Measurements from ENCODE around the gene SOCS1. TPM values are rescaled to one million over a fixed set of nuclear protein-coding genes. Genes with fewer than 3 reads are reported as not detected.
"Not testable (repeated sequence)": the region's sequence is repeated elsewhere in the genome, so short reads cannot be mapped to it uniquely, and the experiment has no call there.

SOCS1 gene
- total RNA-seq, 6 experiments from 2014 or later: 3.8 to 6.7 (median 5.9) TPM

DNA sequence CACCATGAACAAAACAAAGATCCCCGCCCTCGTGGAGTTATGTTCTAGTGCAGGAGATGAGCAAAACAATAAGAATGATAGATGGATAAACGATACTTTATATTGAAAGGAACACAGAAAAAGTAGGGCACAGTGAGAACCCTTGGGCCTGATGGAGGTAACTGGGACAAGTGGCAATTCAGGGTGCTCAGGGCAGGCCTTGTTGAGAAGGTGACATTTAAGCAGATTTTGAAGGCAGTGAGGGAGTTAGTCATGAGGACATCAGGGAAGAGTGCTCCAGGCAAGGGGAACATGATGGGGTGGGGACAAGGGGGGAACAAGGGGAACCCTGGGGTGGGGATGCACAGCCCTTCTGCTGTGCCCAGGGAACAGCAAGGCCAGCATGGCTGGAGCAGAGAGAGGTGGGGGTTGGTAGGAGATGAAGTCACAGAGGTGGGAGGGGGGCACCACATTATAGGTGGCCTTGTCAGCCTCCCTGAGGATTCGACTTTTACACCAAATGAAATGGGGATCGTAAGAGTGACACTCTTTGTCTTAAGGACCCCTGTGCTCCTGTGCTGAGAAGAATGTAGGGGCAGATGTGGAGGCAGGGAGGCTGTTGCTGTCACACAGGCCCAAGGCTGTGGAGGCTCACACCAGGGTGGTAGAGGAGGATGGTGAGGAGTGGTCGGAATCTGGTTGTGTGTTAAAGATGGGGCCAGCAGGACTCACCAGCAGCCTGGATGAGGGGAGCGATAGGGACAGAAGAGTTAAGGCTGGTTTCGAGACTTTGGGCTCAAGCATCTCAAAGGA is 34.3 kb upstream of the SOCS1 start:
- no peaks in the 10 kb centered on the region for H3K36me3 Mint-ChIP-seq (ENCODE audit: low read depth)
- no peaks in the 10 kb centered on the region; the same call in 1 of the 2 replicates for H3K9me3 Mint-ChIP-seq
- H3K27me3 Mint-ChIP-seq (ENCODE audit: insufficient read depth): peaks cover 32% of the 10 kb centered on the region
- no peak overlapping the region for H3K4me3 Mint-ChIP-seq
- TF ChIP-seq, protein P1, sequence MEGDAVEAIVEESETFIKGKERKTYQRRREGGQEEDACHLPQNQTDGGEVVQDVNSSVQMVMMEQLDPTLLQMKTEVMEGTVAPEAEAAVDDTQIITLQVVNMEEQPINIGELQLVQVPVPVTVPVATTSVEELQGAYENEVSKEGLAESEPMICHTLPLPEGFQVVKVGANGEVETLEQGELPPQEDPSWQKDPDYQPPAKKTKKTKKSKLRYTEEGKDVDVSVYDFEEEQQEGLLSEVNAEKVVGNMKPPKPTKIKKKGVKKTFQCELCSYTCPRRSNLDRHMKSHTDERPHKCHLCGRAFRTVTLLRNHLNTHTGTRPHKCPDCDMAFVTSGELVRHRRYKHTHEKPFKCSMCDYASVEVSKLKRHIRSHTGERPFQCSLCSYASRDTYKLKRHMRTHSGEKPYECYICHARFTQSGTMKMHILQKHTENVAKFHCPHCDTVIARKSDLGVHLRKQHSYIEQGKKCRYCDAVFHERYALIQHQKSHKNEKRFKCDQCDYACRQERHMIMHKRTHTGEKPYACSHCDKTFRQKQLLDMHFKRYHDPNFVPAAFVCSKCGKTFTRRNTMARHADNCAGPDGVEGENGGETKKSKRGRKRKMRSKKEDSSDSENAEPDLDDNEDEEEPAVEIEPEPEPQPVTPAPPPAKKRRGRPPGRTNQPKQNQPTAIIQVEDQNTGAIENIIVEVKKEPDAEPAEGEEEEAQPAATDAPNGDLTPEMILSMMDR (IDR thresholded peaks at IDR 0.05): no peak
- H3K4me1 Mint-ChIP-seq (ENCODE audit: low read depth): peaks cover 6% of the 10 kb centered on the region; the same call in 1 of the 2 replicates
- no peak overlapping the region for H3K27ac Mint-ChIP-seq
- DNase-seq: no peak

DNA sequence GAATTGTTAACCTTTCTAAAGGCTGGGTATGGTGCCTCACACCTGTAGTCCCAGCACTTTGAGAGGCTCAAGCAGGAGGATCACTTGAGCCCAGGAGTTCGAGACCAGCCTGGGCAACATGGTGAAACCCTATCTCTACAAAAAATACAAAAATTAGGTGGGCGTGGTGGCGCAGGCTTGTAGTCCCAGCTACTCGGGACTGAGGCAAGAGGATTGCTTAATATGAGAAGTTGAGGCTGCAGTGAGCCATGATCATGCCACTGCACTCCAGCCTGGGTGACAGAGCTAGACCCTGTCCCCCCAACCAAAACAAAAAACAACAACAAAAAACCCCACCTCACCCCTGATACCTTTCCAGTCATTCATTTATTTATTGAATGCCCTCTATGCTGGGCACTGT is 33.7 kb upstream of the SOCS1 start:
- not testable (repeated sequence) for H3K4me1 Mint-ChIP-seq (ENCODE audit: low read depth); H3K36me3 Mint-ChIP-seq (ENCODE audit: low read depth); H3K27ac Mint-ChIP-seq; H3K9me3 Mint-ChIP-seq; H3K4me3 Mint-ChIP-seq; DNase-seq
- H3K27me3 Mint-ChIP-seq (ENCODE audit: insufficient read depth): peaks cover 36% of the 10 kb centered on the region

DNA sequence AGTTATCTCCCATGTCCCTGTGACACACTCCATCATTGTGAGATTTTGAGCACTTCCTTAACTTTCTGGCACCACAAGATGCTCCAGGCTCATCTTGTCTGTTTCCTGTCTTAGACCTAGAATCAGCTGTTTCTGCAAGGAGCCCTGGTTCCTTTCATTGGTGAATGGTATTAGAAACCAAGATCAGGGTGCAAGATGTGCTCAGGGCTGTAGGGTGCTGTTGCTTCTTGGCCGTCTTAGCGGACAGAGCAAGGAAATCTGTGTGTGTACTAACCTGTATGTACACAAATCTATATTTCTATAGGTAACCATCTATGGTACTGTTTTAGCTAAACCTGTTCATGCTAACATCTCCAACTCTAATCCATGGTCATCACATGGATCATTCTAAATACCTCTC is 33.2 kb upstream of the SOCS1 start:
- DNase-seq: no peak
- no peaks in the 10 kb centered on the region for H3K36me3 Mint-ChIP-seq (ENCODE audit: low read depth)
- TF ChIP-seq, protein P1 (IDR thresholded peaks at IDR 0.05): no peak
- no peaks in the 10 kb centered on the region for H3K4me1 Mint-ChIP-seq (ENCODE audit: low read depth)
- no peak overlapping the region for H3K4me3 Mint-ChIP-seq
- H3K9me3 Mint-ChIP-seq: no peaks in the 10 kb centered on the region; the same call in 1 of the 2 replicates
- peaks cover 40% of the 10 kb centered on the region for H3K27me3 Mint-ChIP-seq (ENCODE audit: insufficient read depth)
- H3K27ac Mint-ChIP-seq: no peak overlapping the region

DNA sequence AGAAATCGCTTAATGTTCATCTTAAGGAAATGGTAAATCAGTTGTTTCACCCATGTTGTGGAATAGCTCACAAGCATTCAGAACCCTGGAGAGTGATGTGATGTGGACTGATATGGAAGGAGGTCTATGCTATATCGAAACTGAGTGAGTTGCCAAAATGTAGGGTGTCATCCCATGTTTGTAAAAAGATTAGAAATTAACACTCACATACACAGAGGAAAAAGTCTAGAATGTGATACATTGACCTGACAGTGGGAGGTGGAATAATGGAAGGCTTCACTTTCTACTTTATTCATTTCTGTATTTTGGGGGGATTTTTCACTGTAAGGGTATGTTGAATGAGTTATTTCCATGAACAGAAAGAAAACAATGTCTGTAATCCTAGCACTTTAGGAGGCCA is 29.8 kb upstream of the SOCS1 start:
- TF ChIP-seq, protein P1 (IDR thresholded peaks at IDR 0.05): no peak
- Mint-ChIP-seq H3K27me3 (ENCODE audit: insufficient read depth) (peaks cover 37% of the 10 kb centered on the region), H3K4me3 (no peak overlapping the region), H3K27ac (no peak overlapping the region), H3K36me3 (ENCODE audit: low read depth) (no peaks in the 10 kb centered on the region), H3K9me3 (no peaks in the 10 kb centered on the region; the same call in 1 of the 2 replicates), H3K4me1 (ENCODE audit: low read depth) (no peaks in the 10 kb centered on the region)
- DNase-seq: no peak

DNA sequence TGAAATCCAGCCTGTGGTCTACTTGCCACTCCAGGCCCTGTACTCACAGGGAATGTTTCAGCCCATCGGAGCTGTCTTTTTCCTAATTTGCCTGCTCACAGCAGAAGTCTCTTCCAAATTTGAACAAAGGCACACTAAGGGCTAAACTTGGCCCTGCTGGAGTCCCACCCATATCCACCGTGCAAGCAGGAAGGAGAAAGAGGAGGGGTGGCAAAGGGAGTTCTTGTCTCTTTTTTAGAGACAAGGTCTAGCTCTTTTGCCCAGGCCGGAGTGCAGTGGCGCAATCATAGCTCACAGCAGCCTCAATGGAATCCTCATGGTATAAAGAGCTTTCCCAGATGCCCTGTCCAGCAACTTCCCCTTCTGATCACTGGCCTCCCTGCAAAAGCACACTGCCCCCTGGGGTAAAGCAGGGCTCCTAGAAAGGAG is 27.8 kb upstream of the SOCS1 start:
- Mint-ChIP-seq H3K9me3 (no peaks in the 10 kb centered on the region; the same call in 1 of the 2 replicates), H3K27ac (no peak overlapping the region), H3K4me3 (no peak overlapping the region), H3K27me3 (ENCODE audit: insufficient read depth) (peaks cover 30% of the 10 kb centered on the region), H3K36me3 (ENCODE audit: low read depth) (no peaks in the 10 kb centered on the region), H3K4me1 (ENCODE audit: low read depth) (no peaks in the 10 kb centered on the region)
- TF ChIP-seq, protein P1 (IDR thresholded peaks at IDR 0.05): no peak
- DNase-seq: no peak

All from HFFc6 (cell line).